Stomach (tissue), 4 donors: ENCODE data around the gene FCRL6.
A peak's percentile ranks its signal among the peaks of the same experiment; 100 is the strongest.

ENCODE experiments used
- POLR2A ChIP-seq, 4 donors: fragments of 450-650 bp; IDR thresholded peaks; one replicate each; pipeline ENCODE4 v1.6.1; 2016; ENCODE audit warnings: antibody characterized with exemption in 4 of 4, control low read depth in 2 of 4, mild to moderate bottlenecking in 1 of 4, moderate library complexity in 1 of 4
- POLR2AphosphoS5 ChIP-seq, 3 donors: sonication (generic); formaldehyde crosslinking; IDR thresholded peaks; one replicate each; pipeline ENCODE4 v1.6.1; 2016; ENCODE audit warnings: antibody characterized with exemption in 3 of 3
- TF ChIP-seq, protein P1 (sequence below), 7 experiments: fragments of 450-650 bp in 4 of 7; fragments of 200-600 bp in 3 of 7; sonication (generic) in 3 of 7; IDR thresholded peaks; one replicate each; pipeline ENCODE4 v1.5.1; 2016 to 2019; ENCODE audit warnings: antibody characterized with exemption in 7 of 7, control low read depth in 2 of 7, mild to moderate bottlenecking in 1 of 7

DNA sequence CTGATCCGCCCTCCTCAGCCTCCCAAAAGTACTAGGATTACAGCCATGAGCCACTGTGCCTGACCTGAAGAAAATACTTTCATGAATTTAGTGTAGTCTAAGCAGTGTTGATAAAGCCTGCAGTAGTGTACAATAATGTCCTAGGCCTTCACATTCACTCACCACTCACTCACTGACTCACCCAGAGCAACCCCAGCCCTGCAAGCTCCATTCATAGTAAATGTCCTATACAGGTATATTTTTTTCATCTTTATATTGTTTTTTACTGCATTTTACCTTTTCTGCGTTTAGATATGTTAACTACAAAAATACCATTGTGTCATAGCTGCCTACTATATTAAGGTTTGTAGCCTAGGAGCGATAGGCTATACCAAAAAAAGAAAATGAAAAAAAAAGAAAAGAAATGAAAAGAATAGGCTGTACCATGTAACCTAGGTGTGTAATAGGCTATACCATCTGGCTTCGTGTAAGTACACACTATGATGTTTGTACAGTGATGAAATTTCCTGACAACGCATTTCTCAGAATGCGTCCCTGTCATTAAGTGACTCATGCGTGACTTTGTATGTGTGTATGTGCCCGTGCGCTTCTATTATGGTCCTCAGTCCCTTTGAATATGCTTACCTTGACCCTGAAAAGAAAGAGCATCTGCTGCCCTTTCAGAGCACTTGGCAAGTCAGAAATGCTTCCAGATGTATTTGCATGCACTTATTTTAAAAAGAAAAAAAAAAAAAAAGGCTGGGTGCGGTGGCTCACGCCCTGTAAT, 15.3 kb downstream of the FCRL6 start:
- TF ChIP-seq POLR2A (IDR thresholded peaks at IDR 0.05): no peak
- TF ChIP-seq, protein P1, sequence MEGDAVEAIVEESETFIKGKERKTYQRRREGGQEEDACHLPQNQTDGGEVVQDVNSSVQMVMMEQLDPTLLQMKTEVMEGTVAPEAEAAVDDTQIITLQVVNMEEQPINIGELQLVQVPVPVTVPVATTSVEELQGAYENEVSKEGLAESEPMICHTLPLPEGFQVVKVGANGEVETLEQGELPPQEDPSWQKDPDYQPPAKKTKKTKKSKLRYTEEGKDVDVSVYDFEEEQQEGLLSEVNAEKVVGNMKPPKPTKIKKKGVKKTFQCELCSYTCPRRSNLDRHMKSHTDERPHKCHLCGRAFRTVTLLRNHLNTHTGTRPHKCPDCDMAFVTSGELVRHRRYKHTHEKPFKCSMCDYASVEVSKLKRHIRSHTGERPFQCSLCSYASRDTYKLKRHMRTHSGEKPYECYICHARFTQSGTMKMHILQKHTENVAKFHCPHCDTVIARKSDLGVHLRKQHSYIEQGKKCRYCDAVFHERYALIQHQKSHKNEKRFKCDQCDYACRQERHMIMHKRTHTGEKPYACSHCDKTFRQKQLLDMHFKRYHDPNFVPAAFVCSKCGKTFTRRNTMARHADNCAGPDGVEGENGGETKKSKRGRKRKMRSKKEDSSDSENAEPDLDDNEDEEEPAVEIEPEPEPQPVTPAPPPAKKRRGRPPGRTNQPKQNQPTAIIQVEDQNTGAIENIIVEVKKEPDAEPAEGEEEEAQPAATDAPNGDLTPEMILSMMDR (IDR thresholded peaks at IDR 0.05): no peak
- peak in 2 of 3 donors; percentile 14 to 74 for TF ChIP-seq POLR2AphosphoS5 (IDR thresholded peaks at IDR 0.05)
